GF-D8 (cell line): ENCODE results near the gene UBE2O.

Experiments used
- DNase-seq: peaks from one replicate; lab custom pipeline; 2025; lab: John Stamatoyannopoulos, UW

The UBE2O gene

GRCh38 chr17:76452660-76453430 lies at the start of gene UBE2O:
Gene UBE2O (minus strand): TSS chr17:76453152. CDS start chr17:76453141, 11 bp downstream.
- peak; percentile 31 for DNase-seq

GRCh38 chr17:76501827-76502307 lies 48.9 kb upstream of the UBE2O start:
- DNase-seq = no peak

- DNase-seq = peak; percentile 87
Observed at GRCh38 chr17:76501018-76501826, 48.3 kb upstream of the UBE2O start, which contains the start of gene RHBDF2. Gene RHBDF2 (minus strand): TSS chr17:76501423. CDS start chr17:76481524, 19,899 bp downstream.

- no peak for DNase-seq
Observed at GRCh38 chr17:76500747-76501017, 47.7 kb upstream of the UBE2O start.

- no peak for DNase-seq
Observed at GRCh38 chr17:76500074-76500746, 47.3 kb upstream of the UBE2O start.

GRCh38 chr17:76499267-76499667 lies 46.3 kb upstream of the UBE2O start:
- DNase-seq = no peak

GRCh38 chr17:76498876-76499251 lies 45.9 kb upstream of the UBE2O start:
- DNase-seq = no peak

GRCh38 chr17:76497979-76498875 lies 45.3 kb upstream of the UBE2O start:
- no peak for DNase-seq

- DNase-seq = no peak
Observed at GRCh38 chr17:76497699-76497978, 44.7 kb upstream of the UBE2O start.

GRCh38 chr17:76496464-76496863 lies 43.5 kb upstream of the UBE2O start:
- no peak for DNase-seq

GRCh38 chr17:76495663-76496400 lies 42.9 kb upstream of the UBE2O start:
- DNase-seq = no peak

- DNase-seq = no peak
Observed at GRCh38 chr17:76493505-76494167, 40.7 kb upstream of the UBE2O start.

GRCh38 chr17:76492989-76493501 lies 40.1 kb upstream of the UBE2O start:
- DNase-seq = peak; percentile 88

GRCh38 chr17:76492123-76492988 lies 39.4 kb upstream of the UBE2O start:
- DNase-seq = peak; percentile 92

- DNase-seq = peak; percentile 92
Observed at GRCh38 chr17:76491271-76492122, 38.5 kb upstream of the UBE2O start.

- no peak for DNase-seq
Observed at GRCh38 chr17:76490112-76490710, 37.3 kb upstream of the UBE2O start.

- no peak for DNase-seq
Observed at GRCh38 chr17:76487451-76488192, 34.7 kb upstream of the UBE2O start.
